ENCODE results near the gene PELO.

DNA sequence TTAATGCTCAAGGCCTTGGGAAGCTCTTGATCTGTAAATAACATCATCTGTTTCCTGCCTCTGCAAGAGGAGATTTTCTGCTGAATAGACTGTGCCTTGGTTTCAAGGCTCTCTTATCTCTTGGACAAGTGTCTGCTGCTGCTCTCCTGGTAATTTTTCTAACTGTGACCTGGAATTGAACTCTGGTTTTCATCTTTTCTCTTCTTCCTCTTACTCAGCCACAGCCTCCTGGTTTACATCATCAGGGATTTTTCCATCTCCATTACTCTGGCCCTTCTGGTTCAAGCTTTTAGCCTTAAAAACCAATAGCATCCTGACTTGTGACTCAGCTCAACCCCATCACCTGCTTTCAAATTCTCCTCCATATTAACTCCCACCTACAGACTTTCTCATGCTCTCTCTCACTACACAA, 49.6 kb upstream of the PELO start:
- TF ChIP-seq, protein P1, sequence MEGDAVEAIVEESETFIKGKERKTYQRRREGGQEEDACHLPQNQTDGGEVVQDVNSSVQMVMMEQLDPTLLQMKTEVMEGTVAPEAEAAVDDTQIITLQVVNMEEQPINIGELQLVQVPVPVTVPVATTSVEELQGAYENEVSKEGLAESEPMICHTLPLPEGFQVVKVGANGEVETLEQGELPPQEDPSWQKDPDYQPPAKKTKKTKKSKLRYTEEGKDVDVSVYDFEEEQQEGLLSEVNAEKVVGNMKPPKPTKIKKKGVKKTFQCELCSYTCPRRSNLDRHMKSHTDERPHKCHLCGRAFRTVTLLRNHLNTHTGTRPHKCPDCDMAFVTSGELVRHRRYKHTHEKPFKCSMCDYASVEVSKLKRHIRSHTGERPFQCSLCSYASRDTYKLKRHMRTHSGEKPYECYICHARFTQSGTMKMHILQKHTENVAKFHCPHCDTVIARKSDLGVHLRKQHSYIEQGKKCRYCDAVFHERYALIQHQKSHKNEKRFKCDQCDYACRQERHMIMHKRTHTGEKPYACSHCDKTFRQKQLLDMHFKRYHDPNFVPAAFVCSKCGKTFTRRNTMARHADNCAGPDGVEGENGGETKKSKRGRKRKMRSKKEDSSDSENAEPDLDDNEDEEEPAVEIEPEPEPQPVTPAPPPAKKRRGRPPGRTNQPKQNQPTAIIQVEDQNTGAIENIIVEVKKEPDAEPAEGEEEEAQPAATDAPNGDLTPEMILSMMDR (IDR thresholded peaks at IDR 0.05): no peak
- no peak for TF ChIP-seq POLR2A (IDR thresholded peaks at IDR 0.05)

Measured in testis (tissue), 2 donors.